SK-N-MC (cell line): ENCODE results near the gene PICK1.

Source experiments
- EZH2 ChIP-seq: fragments of 200-600 bp; sonication (generic); IDR thresholded peaks from one replicate; pipeline ENCODE4 v1.6.1; 2017; ENCODE audit warnings: antibody characterized with exemption
- POLR2AphosphoS5 ChIP-seq: IDR thresholded peaks from 2 replicates; pipeline ENCODE4 v1.6.1; 2012; ENCODE audit warnings: mild to moderate bottlenecking, low read depth, low read length, borderline replicate concordance

DNA sequence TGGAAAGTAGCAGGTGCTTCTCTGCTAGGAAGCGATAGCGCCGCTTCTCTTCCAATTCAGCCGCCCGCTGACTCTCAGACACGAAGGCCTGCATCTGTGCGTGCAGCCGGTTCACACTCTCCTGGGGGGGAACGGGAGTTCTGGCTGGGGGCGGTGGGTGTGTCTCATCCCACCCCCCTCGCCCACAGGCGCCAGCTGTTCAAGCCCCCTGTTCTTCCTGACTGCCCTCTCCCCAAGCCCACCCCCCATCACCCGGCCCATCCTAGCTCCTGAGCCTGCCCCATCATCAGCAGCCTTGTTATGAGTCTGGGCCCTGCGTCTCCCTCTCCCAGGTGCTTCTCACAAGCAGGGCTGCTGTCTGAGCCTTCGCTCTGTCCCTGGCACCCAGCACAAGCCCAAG, 39.9 kb downstream of the PICK1 start:
- TF ChIP-seq POLR2AphosphoS5 = no peak
- TF ChIP-seq EZH2 = no peak
